Aorta (tissue), 5 donors: ENCODE data around the gene GDPGP1. TPM values are rescaled to one million over a fixed set of nuclear protein-coding genes. Genes with fewer than 3 reads are reported as not detected.

Experiments used
- ATAC-seq: fragments of 200-7000 bp; cut with Tn5 transposase; one replicate; pipeline ENCODE4 v1.9.1; 2022; ENCODE audit warnings: moderate library complexity; ENCODE audit not compliant: low FRiP score
- DNase-seq, 2 donors: peaks; one replicate each; pipeline ENCODE4 v3.0.0-alpha.2; 2020
- H3K27ac ChIP-seq, 2 donors: one replicate each; pipeline ENCODE4 v1.5.1; 2013; ENCODE audit warnings: low read length in 2 of 2, mild to moderate bottlenecking in 2 of 2, moderate library complexity in 2 of 2, control low read depth in 1 of 2, inconsistent platforms in 1 of 2, low read depth in 1 of 2
- H3K27me3 ChIP-seq, 2 donors: one replicate each; pipeline ENCODE4 v1.6.1; 2013; ENCODE audit warnings: control low read depth in 1 of 2, low read length in 1 of 2, mild to moderate bottlenecking in 1 of 2, moderate library complexity in 1 of 2; ENCODE audit not compliant: insufficient read depth in 2 of 2, control insufficient read depth in 1 of 2
- H3K36me3 ChIP-seq, 2 donors: one replicate each; pipeline ENCODE4 v1.6.1; 2013; ENCODE audit warnings: control low read depth in 1 of 2, low read length in 1 of 2, mild to moderate bottlenecking in 1 of 2; ENCODE audit not compliant: insufficient read depth in 2 of 2, control insufficient read depth in 1 of 2
- H3K4me1 ChIP-seq, 2 donors: one replicate each; pipeline ENCODE4 v1.6.1; 2013; ENCODE audit warnings: low read length in 2 of 2, control low read depth in 1 of 2, mild to moderate bottlenecking in 1 of 2, moderate library complexity in 1 of 2; ENCODE audit not compliant: insufficient read depth in 2 of 2, control insufficient read depth in 1 of 2
- H3K4me3 ChIP-seq, 2 donors: one replicate each; pipeline ENCODE4 v1.5.1; 2013; ENCODE audit warnings: low read length in 2 of 2, control low read depth in 1 of 2, mild to moderate bottlenecking in 1 of 2
- H3K9me3 ChIP-seq: one replicate; pipeline ENCODE4 v1.6.1; 2013; ENCODE audit warnings: mild to moderate bottlenecking, low read length; ENCODE audit not compliant: control insufficient read depth
- WGBS, 2 donors: extraction: QIAGEN DNeasy Blood & Tissue Kit; methylation state at CpG; one replicate each; pipeline ENCODE4 v1.1.7; 2013; 5-methylcytosine and 5-hydroxymethylcytosine counted together
- intact Hi-C, 2 donors: fragments of 100-400 bp; cut with DNase I; formaldehyde crosslinking; loops; one replicate each; pipeline versions ENCODE4 v1.14.2 to v1.15.0; 2022
- polyA plus RNA-seq, 2 donors: library from polyadenylated mRNA; stranded (reverse); fragments of 200-250 nt; gene quantifications; one replicate each; pipeline ENCODE4 v1.2.3, GENCODE V29; 2013
- total RNA-seq, 2 donors: library from RNA; stranded (reverse); fragmentation: NEBNext Ultra II Directional; extraction: Animal tissue kit (Norgen Biotek cat#: 25700); gene quantifications; one replicate each; pipeline ENCODE4 v1.2.1, GENCODE V29; 2021
- donor health status: healthy with polysubstance abuse.
- donor health status: Bipolar disorder and iron deficiency.
- donor health status: DM: no; HTN: no; CAD: no.
- donor health status: DM: no; HTN: no; CAD: no.
- donor health status: DM: yes; HTN: yes; CAD: no.

Gene GDPGP1
- total and polyA plus RNA-seq, 4 donors = 1.3 to 7.1 (median 2.7) TPM

GRCh38 chr15:90230071-90230494 is 3.9 kb upstream of the GDPGP1 start:
- intact Hi-C loops = loop anchor here in 1 of 2 donors (5.0 kb wide), 1 partner anchor 37 kb away; the partner anchor contains the start of gene NGRN
- Histone ChIP-seq H3K27me3 (no peaks in the 10 kb centered on the region), H3K36me3 (no peaks in the 10 kb centered on the region), H3K4me1 (no peaks in the 10 kb centered on the region), H3K4me3 (no peak overlapping the region), H3K9me3 (no peaks in the 10 kb centered on the region), H3K27ac (no peak overlapping the region)
- ATAC-seq (no peak), DNase-seq (no peak)
- 39 to 40% methylated on average over 12 of the region's 12 CpGs for WGBS, 2 donors

- Histone ChIP-seq H3K4me3 (no peak overlapping the region), H3K36me3 (no peaks in the 10 kb centered on the region), H3K9me3 (no peaks in the 10 kb centered on the region), H3K27ac (no peak overlapping the region), H3K4me1 (no peaks in the 10 kb centered on the region), H3K27me3 (no peaks in the 10 kb centered on the region)
- 83 to 86% methylated on average over 8 of the region's 8 CpGs for WGBS, 2 donors
- DNase-seq (no peak), ATAC-seq (no peak)
- intact Hi-C loops = loop anchor here in 1 of 2 donors (5.0 kb wide), 1 partner anchor 37 kb away; the partner anchor contains the start of gene NGRN
Observed at GRCh38 chr15:90230610-90231009, 3.4 kb upstream of the GDPGP1 start.

- ATAC-seq = no peak
- Histone ChIP-seq H3K27ac (no peak overlapping the region), H3K4me3 (no peak overlapping the region), H3K36me3 (no peaks in the 10 kb centered on the region), H3K27me3 (no peaks in the 10 kb centered on the region), H3K4me1 (no peaks in the 10 kb centered on the region), H3K9me3 (no peaks in the 10 kb centered on the region)
- intact Hi-C loops = loop anchor here in 1 of 2 donors (5.0 kb wide), 1 partner anchor 36 kb away; the partner anchor contains the start of gene NGRN
- DNase-seq = peak in 1 of 2 donors; percentile 68
- 77 to 78% methylated on average over 27 of the region's 27 CpGs for WGBS, 2 donors
Observed at GRCh38 chr15:90231028-90232017, 2.7 kb upstream of the GDPGP1 start.

GRCh38 chr15:90232196-90232595 is 1.8 kb upstream of the GDPGP1 start:
- Histone ChIP-seq H3K9me3 (no peaks in the 10 kb centered on the region), H3K4me3 (no peak overlapping the region), H3K27ac (no peak overlapping the region), H3K27me3 (no peaks in the 10 kb centered on the region), H3K4me1 (no peaks in the 10 kb centered on the region), H3K36me3 (no peaks in the 10 kb centered on the region)
- ATAC-seq (no peak), DNase-seq (no peak)
- WGBS, 2 donors = 85 to 90% methylated on average over 13 of the region's 13 CpGs
- intact Hi-C loops = loop anchor here in 1 of 2 donors (5.0 kb wide), 1 partner anchor 35 kb away; the partner anchor contains the start of gene NGRN

- Histone ChIP-seq H3K36me3 (no peaks in the 10 kb centered on the region), H3K27ac (peak overlapping the region in 1 of 2 donors; percentile 83), H3K27me3 (no peaks in the 10 kb centered on the region), H3K4me3 (peak overlapping the region; percentile 58 to 76), H3K4me1 (no peaks in the 10 kb centered on the region), H3K9me3 (no peaks in the 10 kb centered on the region)
- DNase-seq (no peak), ATAC-seq (no peak)
- WGBS, 2 donors = 3 to 6% methylated on average over 9 of the region's 9 CpGs
- intact Hi-C loops = loop anchor here in 1 of 2 donors (5.0 kb wide), 1 partner anchor 34 kb away; the partner anchor contains the start of gene NGRN
Observed at GRCh38 chr15:90232941-90233386, 1.0 kb upstream of the GDPGP1 start.

GRCh38 chr15:90233387-90234095 is 468 bp upstream of the GDPGP1 start, which contains the start of gene CIB1:
CIB1 (minus strand) TSS chr15:90233941; CDS start chr15:90233885, 56 bp downstream.
- intact Hi-C loops = loop anchor here in 1 of 2 donors (5.0 kb wide), 1 partner anchor 34 kb away; the partner anchor contains the start of gene NGRN
- Histone ChIP-seq H3K27ac (peak within 1 kb of the TSS; percentile 10 to 83), H3K4me1 (no peaks in the 10 kb centered on the region), H3K9me3 (no peaks in the 10 kb centered on the region), H3K36me3 (peaks cover 0 to 2% of the 10 kb centered on the region in 2 donors), H3K4me3 (peak within 1 kb of the TSS; percentile 58 to 76), H3K27me3 (no peaks in the 10 kb centered on the region)
- ATAC-seq (peak; percentile 97), DNase-seq (peak; percentile 99)
- WGBS, 2 donors = 1% methylated on average over 59 to 63 of the region's 63 CpGs

- H3K4me3 ChIP-seq = no peak overlapping the region
- H3K9me3 ChIP-seq = no peaks in the 10 kb centered on the region
- ATAC-seq (no peak), DNase-seq (no peak)
- H3K4me1 ChIP-seq = no peaks in the 10 kb centered on the region
- H3K27me3 ChIP-seq = no peaks in the 10 kb centered on the region
- 80 to 84% methylated on average over 3 of the region's 3 CpGs for WGBS, 2 donors
- H3K27ac ChIP-seq = no peak overlapping the region
- peaks cover 0 to 2% of the 10 kb centered on the region in 2 donors for H3K36me3 ChIP-seq
- intact Hi-C loops = no loop called here
Observed at GRCh38 chr15:90239371-90239770, 5.4 kb downstream of the GDPGP1 start.

GRCh38 chr15:90240856-90241255 is 6.8 kb downstream of the GDPGP1 start:
- Histone ChIP-seq H3K4me1 (no peaks in the 10 kb centered on the region), H3K4me3 (no peak overlapping the region), H3K27me3 (no peaks in the 10 kb centered on the region), H3K9me3 (no peaks in the 10 kb centered on the region), H3K27ac (no peak overlapping the region), H3K36me3 (peaks cover 0 to 2% of the 10 kb centered on the region in 2 donors)
- DNase-seq (no peak), ATAC-seq (no peak)
- WGBS, 2 donors = 89 to 93% methylated on average over 8 of the region's 8 CpGs
- intact Hi-C loops = no loop called here
